Heart left ventricle (tissue), 11 donors: ENCODE measurements around the gene CCDC190. TPM values are rescaled to one million over a fixed set of nuclear protein-coding genes. Genes with fewer than 3 reads are reported as not detected.

Source experiments
- polyA plus RNA-seq, 2 donors: library from polyadenylated mRNA; stranded (reverse); fragments of 200-250 nt; gene quantifications; one replicate each; pipeline ENCODE4 v1.2.3, GENCODE V29; 2013
- total RNA-seq, 9 donors: library from RNA; depleted of rRNA in 2 of 9; stranded (reverse); fragments of >200 nt in 2 of 9; fragmentation: NEBNext Ultra II Directional in 3 of 9; extraction: Animal tissue kit (Norgen Biotek cat#: 25700) in 3 of 9; gene quantifications; one replicate each; pipeline versions ENCODE4 v1.1.0 to v1.2.4, GENCODE V29; 2016 to 2023
- donor health status: ischemic (EF 13 %, LVEDD 7.1; RV severe dilation, severe dysfunction).
- donor health status: healthy with polysubstance abuse.
- donor health status: DM: no; HTN: yes; CAD: no.
- donor health status: DM: no; HTN: no; CAD: no.
- donor health status: ischemic (EF 25% LVEDD 5.7; RV mildly dilated, moderate dysfunction).
- donor health status: healthy.
- donor health status: DM: yes; HTN: yes; CAD: no.
- donor health status: PGD.
- donor health status: nonischemic (EF 23%, LVEDD 6.1; RV moderate dilation, normal function).

The CCDC190 gene
- total and polyA plus RNA-seq, 11 donors: 0.06 to 1.2 (median 0.32) TPM; not detected in 3

Other genes with a start within 250 kb of the CCDC190 start
- 10 to 100 TPM; 16.4 to 55.3 (median 25.9) TPM for gene DDR2, start 228.7 kb downstream of the CCDC190 start, total RNA-seq
- gene DDR2, start 228.7 kb downstream of the CCDC190 start, polyA plus RNA-seq: 1 to 10 TPM; 5.0 to 7.4 TPM
- gene HSD17B7, start 70.5 kb downstream of the CCDC190 start, total RNA-seq: 1 to 10 TPM; 2.6 to 6.9 (median 4.0) TPM
- 10 to 100 TPM in 1 of 2 donors, 1 to 10 TPM in 1; 2.7 to 15.9 TPM for gene HSD17B7, start 70.5 kb downstream of the CCDC190 start, polyA plus RNA-seq
- 10 to 100 TPM in 2 of 9 donors, 1 to 10 TPM in 5, under 1 TPM in 1, not detected in 1; 0.81 to 17.7 (median 5.4) TPM for gene RGS4, start 208.2 kb upstream of the CCDC190 start, total RNA-seq
- gene RGS4, start 208.2 kb upstream of the CCDC190 start, polyA plus RNA-seq: 1 to 10 TPM in 1 of 2 donors, under 1 TPM in 1; 0.30 to 2.8 TPM